GM12878 (cell line): Measurements from ENCODE around the gene ZNF805. TPM values are rescaled to one million over a fixed set of nuclear protein-coding genes. Genes with fewer than 3 reads are reported as not detected.

Experiments used
- ASH2L ChIP-seq: fragments of 300-600, 200-600 bp; sonication (generic); IDR thresholded peaks from 2 replicates; pipeline ENCODE4 v1.6.1; 2017; ENCODE audit warnings: low read depth, mild to moderate bottlenecking, borderline replicate concordance
- ATF7 ChIP-seq: fragments of 450-650 bp; IDR thresholded peaks from 2 replicates; pipeline ENCODE4 v1.6.1; 2016; ENCODE audit warnings: low read depth, mild to moderate bottlenecking
- BRCA1 ChIP-seq: IDR thresholded peaks from 2 replicates; pipeline ENCODE4 v1.6.1; 2011; ENCODE audit warnings: low read depth, low read length, improper control_type of control experiment
- CEBPZ ChIP-seq: fragments of 150-350 bp; IDR thresholded peaks from 2 replicates; pipeline ENCODE4 v1.6.1; 2016; ENCODE audit warnings: low read depth, low read length
- CREB1 ChIP-seq: IDR thresholded peaks from 2 replicates; pipeline ENCODE4 v1.6.1; 2012; ENCODE audit warnings: low read depth, mild to moderate bottlenecking, inconsistent platforms
- IKZF1 ChIP-seq: fragments of 450-650 bp; conservative IDR thresholded peaks from 2 replicates; pipeline ENCODE4 v1.6.1; 2017; ENCODE audit warnings: antibody characterized with exemption, mild to moderate bottlenecking
- NKRF ChIP-seq: fragments of 450-650 bp; conservative IDR thresholded peaks from 2 replicates; pipeline ENCODE4 v1.6.1; 2017; ENCODE audit warnings: mild to moderate bottlenecking, moderate library complexity
- NR2C1 ChIP-seq: fragments of 450-650 bp; IDR thresholded peaks from 2 replicates; pipeline ENCODE4 v1.6.1; 2017; ENCODE audit warnings: antibody characterized with exemption, mild to moderate bottlenecking, moderate library complexity
- NR2C2 ChIP-seq: IDR thresholded peaks from 2 replicates; pipeline ENCODE4 v1.6.1; 2011; ENCODE audit warnings: borderline replicate concordance, low read depth; ENCODE audit not compliant: control insufficient read depth, insufficient read length
- PRDM15 ChIP-seq: fragments of 450-650 bp; formaldehyde crosslinking; IDR thresholded peaks from 2 replicates; pipeline ENCODE4 v1.4.0; 2020; ENCODE audit warnings: mild to moderate bottlenecking, moderate library complexity
- RB1 ChIP-seq: fragments of 450-650 bp; formaldehyde crosslinking; IDR thresholded peaks from 2 replicates; pipeline ENCODE4 v1.6.1; 2017; ENCODE audit warnings: mild to moderate bottlenecking, borderline replicate concordance
- SIN3A ChIP-seq: IDR thresholded peaks from 2 replicates; pipeline ENCODE4 v1.6.1; 2012; ENCODE audit warnings: low read depth, low read length, improper control_type of control experiment
- SMAD5 ChIP-seq: IDR thresholded peaks from 2 replicates; pipeline ENCODE4 v1.6.1; 2016; ENCODE audit warnings: antibody characterized with exemption, low read depth
- SMC3 ChIP-seq: IDR thresholded peaks from 2 replicates; pipeline ENCODE4 v1.6.1; 2011; ENCODE audit warnings: low read length, improper control_type of control experiment, borderline replicate concordance
- TBL1XR1 ChIP-seq: IDR thresholded peaks from 2 replicates; pipeline ENCODE4 v1.6.1; 2012; ENCODE audit warnings: low read depth, low read length, improper control_type of control experiment
- TCF7 ChIP-seq: IDR thresholded peaks from 2 replicates; pipeline ENCODE4 v1.6.1; 2014; ENCODE audit warnings: antibody characterized with exemption, borderline replicate concordance
- YY1 ChIP-seq: IDR thresholded peaks from 2 replicates; pipeline ENCODE4 v1.6.1; 2011; ENCODE audit warnings: low read depth, mild to moderate bottlenecking, low read length
- polyA plus RNA-seq, 11 experiments: library from polyadenylated mRNA; depleted of rRNA in 4 of 11; unstranded in 6 of 11; stranded (reverse) in 5 of 11; fragments of >200 nt; fragmentation: Nextera tagmentation in 4 of 11; fragmentation: Illumina TruSeq in 1 of 11; extraction: Ambion mirVana in 4 of 11; extraction: Trizol in 1 of 11; gene quantifications; 1 replicate in 1 of 11; 2 replicates in 10 of 11; pipeline versions ENCODE4 v1.2.1 to v1.2.3, GENCODE V29; 2011 to 2016; ENCODE audit warnings: inconsistent platforms in 2 of 11, missing spikeins in 2 of 11, low read depth in 1 of 11
- total RNA-seq, 4 experiments: library from RNA; depleted of rRNA in 3 of 4; stranded (reverse); fragments of >200 nt in 3 of 4; fragmentation: Illumina TruSeq in 1 of 4; extraction: Trizol in 1 of 4; gene quantifications; 2 replicates each; pipeline versions ENCODE4 v1.2.1 to v1.2.3, GENCODE V29; 2013 to 2021
- TF ChIP-seq, protein P1 (sequence below): IDR thresholded peaks from 2 replicates; pipeline ENCODE4 v1.6.1; 2012; ENCODE audit warnings: low read depth, low read length, improper control_type of control experiment

ZNF805 gene
- total and polyA plus RNA-seq, 10 of the 15 experiments (the other 5 are each of a cell fraction or from before 2014, with no cell fraction given) = 0.31 to 8.9 (median 2.3) TPM

- TF ChIP-seq PRDM15 (CRISPR knock-in tag) = no peak
- TF ChIP-seq IKZF1 = peak; percentile 89
- TF ChIP-seq TCF7 = no peak
- TF ChIP-seq ATF7 = peak; percentile 99
- no peak for TF ChIP-seq SMC3
- 0 out of 2 replicates have a peak, but pooled peaks have one; percentile 49 for TF ChIP-seq SIN3A
- TF ChIP-seq, protein P1, sequence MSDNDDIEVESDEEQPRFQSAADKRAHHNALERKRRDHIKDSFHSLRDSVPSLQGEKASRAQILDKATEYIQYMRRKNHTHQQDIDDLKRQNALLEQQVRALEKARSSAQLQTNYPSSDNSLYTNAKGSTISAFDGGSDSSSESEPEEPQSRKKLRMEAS = no peak
- peak; percentile 17; the same call in 1 of the 2 replicates for TF ChIP-seq ASH2L
- TF ChIP-seq CEBPZ = peak; percentile 31; the same call in 1 of the 2 replicates
- TF ChIP-seq RB1 = peak; percentile 81; the same call in 1 of the 2 replicates
- no peak for TF ChIP-seq NR2C2
- TF ChIP-seq TBL1XR1 = no peak
- peak; percentile 66 for TF ChIP-seq NR2C1
- peak; percentile 97 for TF ChIP-seq CREB1
- no peak for TF ChIP-seq BRCA1
- peak; percentile 80 for TF ChIP-seq NKRF
- TF ChIP-seq YY1 = peak; percentile 69
- no peak; the same call in 1 of the 2 replicates for TF ChIP-seq SMAD5
Measured at GRCh38 chr19:57280165-57280961, 39.9 kb downstream of the ZNF805 start, which contains the start of gene ZNF460 (continued).
